Tibial nerve (tissue), 4 donors: Measurements from ENCODE around the gene SIM1. TPM values are rescaled to one million over a fixed set of nuclear protein-coding genes. Genes with fewer than 3 reads are reported as not detected.

Experiments
- DNase-seq, 2 donors: peaks; one replicate each; pipeline ENCODE4 v3.0.0-alpha.2; 2019; ENCODE audit warnings: low spot score in 2 of 2
- H3K27ac ChIP-seq, 4 donors: fragments of 200-600 bp; sonication (generic) in 3 of 4; one replicate each; pipeline ENCODE4 v1.5.1; 2017 to 2019; ENCODE audit warnings: mild to moderate bottlenecking in 1 of 4
- H3K27me3 ChIP-seq, 2 donors: fragments of 200-600 bp; sonication (generic) in 1 of 2; one replicate each; pipeline versions ENCODE4 v1.5.1 to v1.6.0; 2017 to 2019
- H3K36me3 ChIP-seq, 3 donors: fragments of 200-600 bp; sonication (generic); one replicate each; pipeline ENCODE4 v1.5.1; 2018 to 2019
- H3K4me1 ChIP-seq, 4 donors: fragments of 200-600 bp; sonication (generic) in 3 of 4; one replicate each; pipeline ENCODE4 v1.5.1; 2017 to 2019
- H3K4me3 ChIP-seq, 4 donors: fragments of 200-600 bp; sonication (generic) in 3 of 4; one replicate each; pipeline ENCODE4 v1.5.1; 2017 to 2019; ENCODE audit warnings: mild to moderate bottlenecking in 1 of 4, moderate library complexity in 1 of 4
- H3K9me3 ChIP-seq, 4 donors: fragments of 200-600 bp; sonication (generic) in 3 of 4; one replicate each; pipeline ENCODE4 v1.5.1; 2017 to 2019
- CTCF ChIP-seq, 5 experiments: fragments of 200-600 bp in 3 of 5; fragments of 450-650 bp in 2 of 5; sonication (generic) in 3 of 5; IDR thresholded peaks; one replicate each; pipeline ENCODE4 v1.5.1; 2016 to 2019; ENCODE audit warnings: antibody characterized with exemption in 5 of 5, mild to moderate bottlenecking in 3 of 5, moderate library complexity in 2 of 5
- EP300 ChIP-seq, 2 donors: sonication (generic); formaldehyde crosslinking; IDR thresholded peaks; one replicate each; pipeline ENCODE4 v1.6.1; 2017; ENCODE audit warnings: antibody characterized with exemption in 2 of 2, mild to moderate bottlenecking in 1 of 2
- POLR2A ChIP-seq, 2 donors: fragments of 450-650 bp; IDR thresholded peaks; one replicate each; pipeline ENCODE4 v1.6.1; 2017; ENCODE audit warnings: antibody characterized with exemption in 2 of 2, mild to moderate bottlenecking in 2 of 2, moderate library complexity in 2 of 2
- WGBS, 2 donors: methylation state at CpG; one replicate each; pipeline ENCODE4 v1.1.5; 2018; 5-methylcytosine and 5-hydroxymethylcytosine counted together
- total RNA-seq, 4 donors: library from RNA; depleted of rRNA; stranded (reverse); fragments of >200 nt; gene quantifications; one replicate each; pipeline ENCODE4 v1.1.0, GENCODE V29; 2016

The SIM1 gene
- total RNA-seq, 4 donors from 2014 or later, result not detected

DNA sequence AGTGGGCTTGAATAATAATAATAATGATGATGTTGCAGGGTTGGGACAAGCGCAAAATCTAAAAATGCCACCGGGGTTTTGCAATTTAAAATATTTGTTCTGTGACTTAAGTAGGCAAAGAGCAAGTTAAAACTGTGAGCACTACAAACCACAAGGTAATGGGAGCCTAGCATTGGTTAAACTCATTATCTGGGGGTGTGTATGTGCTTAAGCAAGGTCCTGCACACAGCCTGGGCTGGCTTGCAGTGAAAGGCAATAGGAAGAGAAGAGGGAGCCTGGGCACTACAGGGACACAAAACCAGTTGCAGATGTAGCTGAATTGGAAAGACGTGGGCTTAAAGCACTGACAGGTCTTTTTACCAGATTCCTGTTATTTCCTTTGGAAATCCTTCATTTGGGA lies 11.7 kb downstream of the SIM1 start:
- 24 to 26% methylated on average over 3 of the region's 3 CpGs for WGBS, 2 donors
- peaks cover 0 to 9% (median 0%) of the 10 kb centered on the region in 4 donors for H3K9me3 ChIP-seq
- no peak overlapping the region for H3K4me3 ChIP-seq
- H3K27me3 ChIP-seq, result peaks cover 5 to 99% of the 10 kb centered on the region in 2 donors
- no peak for DNase-seq
- no peaks in the 10 kb centered on the region for H3K36me3 ChIP-seq
- H3K27ac ChIP-seq, result no peak overlapping the region
- TF ChIP-seq POLR2A (IDR thresholded peaks at IDR 0.05), result no peak
- TF ChIP-seq EP300 (IDR thresholded peaks at IDR 0.05), result no peak
- no peak for TF ChIP-seq CTCF (IDR thresholded peaks at IDR 0.05)
- peaks cover 0 to 40% (median 0%) of the 10 kb centered on the region in 4 donors for H3K4me1 ChIP-seq

GRCh38 chr6:100451577-100451976 lies 13.1 kb downstream of the SIM1 start:
- H3K27ac ChIP-seq, result no peak overlapping the region
- peaks cover 5 to 99% of the 10 kb centered on the region in 2 donors for H3K27me3 ChIP-seq
- H3K4me3 ChIP-seq, result no peak overlapping the region
- no peak for DNase-seq
- TF ChIP-seq CTCF (IDR thresholded peaks at IDR 0.05) (no peak), EP300 (IDR thresholded peaks at IDR 0.05) (no peak), POLR2A (IDR thresholded peaks at IDR 0.05) (no peak)
- H3K9me3 ChIP-seq, result no peaks in the 10 kb centered on the region
- no peaks in the 10 kb centered on the region for H3K36me3 ChIP-seq
- H3K4me1 ChIP-seq, result peaks cover 0 to 46% (median 5%) of the 10 kb centered on the region in 4 donors
- 58 to 67% methylated on average over 1 of the region's 1 CpG for WGBS, 2 donors

- TF ChIP-seq CTCF (IDR thresholded peaks at IDR 0.05) (no peak), POLR2A (IDR thresholded peaks at IDR 0.05) (no peak), EP300 (IDR thresholded peaks at IDR 0.05) (no peak)
- no peak for DNase-seq
- Histone ChIP-seq H3K27ac (no peak overlapping the region), H3K4me3 (no peak overlapping the region), H3K27me3 (peaks cover 0 to 99% of the 10 kb centered on the region in 2 donors), H3K9me3 (no peaks in the 10 kb centered on the region), H3K36me3 (no peaks in the 10 kb centered on the region), H3K4me1 (peaks cover 0 to 33% (median 10%) of the 10 kb centered on the region in 4 donors)
- WGBS, 2 donors, result 9 to 12% methylated on average over 35 to 38 of the region's 38 CpGs
Observed at GRCh38 chr6:100449239-100449691, 15.5 kb downstream of the SIM1 start.

DNA sequence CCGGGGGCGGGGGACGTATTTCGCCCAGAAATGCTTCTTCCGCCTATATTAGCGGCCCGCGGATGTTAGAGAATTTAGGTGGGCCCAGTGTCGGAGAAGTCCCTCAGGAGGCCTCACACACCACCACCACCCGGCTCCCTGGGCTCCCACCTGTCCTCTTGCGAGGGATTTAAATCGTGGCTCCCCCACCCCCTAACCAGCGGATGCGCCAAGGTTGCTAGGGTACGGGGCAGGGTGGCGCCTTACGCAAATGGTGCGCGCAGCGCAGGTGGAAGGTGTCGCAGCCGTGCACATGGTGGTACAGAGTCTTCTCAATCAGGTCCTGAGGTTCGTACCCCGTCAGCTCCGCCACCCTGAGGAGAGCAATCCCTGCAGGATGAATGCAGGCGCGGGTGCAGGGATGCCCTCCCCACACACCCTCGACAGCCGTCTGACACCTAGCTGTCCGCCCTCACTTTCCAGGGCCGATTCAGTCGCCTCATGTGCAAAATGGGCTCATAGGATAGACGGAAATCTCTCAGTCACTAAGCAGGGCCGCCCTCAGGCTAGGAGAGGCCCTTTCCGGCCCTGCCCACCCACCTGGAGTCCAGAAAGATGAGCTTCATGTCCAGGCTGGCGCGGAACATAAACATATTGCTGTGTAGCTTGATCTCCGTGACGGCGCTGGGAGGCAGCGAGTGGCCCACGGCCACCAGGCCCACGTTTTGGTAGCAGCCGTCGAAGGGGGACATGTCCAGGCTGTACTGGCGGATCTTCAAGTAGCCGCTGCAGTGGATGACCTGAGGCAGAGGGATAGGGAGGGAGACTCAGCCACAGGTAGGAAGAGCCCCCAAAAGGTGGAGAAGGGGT lies 16.6 kb downstream of the SIM1 start:
- no peak for TF ChIP-seq CTCF (IDR thresholded peaks at IDR 0.05)
- no peak for TF ChIP-seq EP300 (IDR thresholded peaks at IDR 0.05)
- no peak for TF ChIP-seq POLR2A (IDR thresholded peaks at IDR 0.05)
- DNase-seq, result no peak
- H3K4me1 ChIP-seq, result peaks cover 0 to 26% (median 10%) of the 10 kb centered on the region in 4 donors
- H3K36me3 ChIP-seq, result no peaks in the 10 kb centered on the region
- peaks cover 0 to 99% of the 10 kb centered on the region in 2 donors for H3K27me3 ChIP-seq
- H3K9me3 ChIP-seq, result no peaks in the 10 kb centered on the region
- no peak overlapping the region for H3K27ac ChIP-seq
- peak overlapping the region in 1 of 4 donors; percentile 16 for H3K4me3 ChIP-seq
- 5 to 14% methylated on average over 12 to 44 of the region's 47 CpGs for WGBS, 2 donors
